GM23338 (cell line): ENCODE measurements around the gene TEX10. TPM values are rescaled to one million over a fixed set of nuclear protein-coding genes. Genes with fewer than 3 reads are reported as not detected.

Source experiments
- ATAC-seq: fragments of 200-7000 bp; cut with Tn5 transposase; 3 replicates; pipeline ENCODE4 v1.9.1; 2020
- DNase-seq: peaks from one replicate; pipeline ENCODE4 v3.0.0-alpha.2; 2015; ENCODE audit warnings: low spot score
- H2AFZ ChIP-seq: fragments of 200-600 bp; sonication (generic); 2 replicates; pipeline ENCODE4 v1.8.0; 2016; ENCODE audit warnings: antibody characterized with exemption, mild to moderate bottlenecking, moderate library complexity
- H3F3A ChIP-seq: fragments of 200-600 bp; sonication (generic); replicated peaks from 2 replicates; pipeline ENCODE4 v1.8.0; 2017; ENCODE audit warnings: antibody characterized with exemption, mixed run types, low read depth
- H3K27ac ChIP-seq: fragments of 200-600 bp; sonication (generic); 2 replicates; pipeline ENCODE4 v1.6.1; 2016; ENCODE audit warnings: low read depth
- H3K27me3 ChIP-seq: fragments of 200-600 bp; sonication (generic); 2 replicates; pipeline ENCODE4 v1.8.0; 2016; ENCODE audit warnings: mild to moderate bottlenecking, mixed run types, moderate library complexity; ENCODE audit not compliant: insufficient read depth
- H3K36me3 ChIP-seq: fragments of 200-600 bp; sonication (generic); 2 replicates; pipeline ENCODE4 v1.8.0; 2016; ENCODE audit warnings: mild to moderate bottlenecking; ENCODE audit not compliant: insufficient read depth
- H3K4me1 ChIP-seq: fragments of 200-600 bp; sonication (generic); 2 replicates; pipeline ENCODE4 v1.8.0; 2016; ENCODE audit warnings: mild to moderate bottlenecking, moderate library complexity; ENCODE audit not compliant: insufficient read depth
- H3K4me2 ChIP-seq: fragments of 200-600 bp; sonication (generic); 2 replicates; pipeline ENCODE4 v1.7.1; 2017; ENCODE audit warnings: mixed run types
- H3K4me3 ChIP-seq: fragments of 200-600 bp; sonication (generic); 2 replicates; pipeline ENCODE4 v1.6.1; 2016; ENCODE audit warnings: mixed run types
- H3K79me2 ChIP-seq: fragments of 200-600 bp; sonication (generic); replicated peaks from 2 replicates; pipeline ENCODE4 v1.8.0; 2017; ENCODE audit warnings: mild to moderate bottlenecking; ENCODE audit not compliant: insufficient read depth
- H3K9me2 ChIP-seq: fragments of 200-600 bp; sonication (generic); 2 replicates; pipeline ENCODE4 v1.8.0; 2017; ENCODE audit not compliant: insufficient read depth
- H4K20me1 ChIP-seq: fragments of 200-600 bp; sonication (generic); replicated peaks from 2 replicates; pipeline ENCODE4 v1.8.0; 2017; ENCODE audit warnings: mild to moderate bottlenecking; ENCODE audit not compliant: insufficient read depth
- H3K27ac Mint-ChIP-seq: 2 replicates; pipeline ENCODE4 v1.8.0; 2020; ENCODE audit warnings: inconsistent platforms, mild to moderate bottlenecking, moderate library complexity, mixed read lengths
- H3K27me3 Mint-ChIP-seq: 3 replicates; pipeline ENCODE4 v1.8.0; 2022; ENCODE audit warnings: low read depth, mild to moderate bottlenecking, moderate library complexity, mixed read lengths, inconsistent platforms; ENCODE audit not compliant: insufficient read depth, poor library complexity
- H3K36me3 Mint-ChIP-seq: 3 replicates; pipeline ENCODE4 v1.8.0; 2021; ENCODE audit warnings: low read depth, mild to moderate bottlenecking, inconsistent platforms, moderate library complexity, mixed read lengths
- H3K4me1 Mint-ChIP-seq: 3 replicates; pipeline ENCODE4 v1.8.0; 2020; ENCODE audit warnings: mild to moderate bottlenecking, inconsistent platforms, mixed read lengths
- H3K4me3 Mint-ChIP-seq: 3 replicates; pipeline ENCODE4 v1.8.0; 2021; ENCODE audit warnings: moderate library complexity, mild to moderate bottlenecking, inconsistent platforms, mixed read lengths
- H3K9me3 Mint-ChIP-seq: 3 replicates; pipeline ENCODE4 v1.8.0; 2020; ENCODE audit warnings: moderate library complexity, mild to moderate bottlenecking, inconsistent platforms, mixed read lengths
- CREB1 ChIP-seq: fragments of 250-450 bp; sonication (Bioruptor Pico); IDR thresholded peaks from 2 replicates; pipeline ENCODE4 v1.5.0; 2020; ENCODE audit warnings: low read depth, mild to moderate bottlenecking, moderate library complexity
- EZH2 ChIP-seq: fragments of 200-600 bp; sonication (generic); IDR thresholded peaks from one replicate; pipeline ENCODE4 v1.8.0; 2017; ENCODE audit warnings: antibody characterized with exemption, mild to moderate bottlenecking, low read depth; ENCODE audit not compliant: unreplicated experiment
- EZH2phosphoT487 ChIP-seq: fragments of 200-600 bp; sonication (generic); IDR thresholded peaks from one replicate; pipeline ENCODE4 v1.8.1; 2018; ENCODE audit warnings: antibody characterized with exemption; ENCODE audit not compliant: unreplicated experiment
- POLR2AphosphoS5 ChIP-seq: IDR thresholded peaks from 2 replicates; pipeline ENCODE4 v1.6.1; 2016; ENCODE audit warnings: antibody characterized with exemption, low read depth
- STAT1 ChIP-seq: IDR thresholded peaks from one replicate; pipeline ENCODE4 v1.6.1; 2016; ENCODE audit warnings: antibody characterized with exemption; ENCODE audit not compliant: unreplicated experiment
- ZNF114 ChIP-seq: fragments of 250-450 bp; sonication (Bioruptor Pico); IDR thresholded peaks from 2 replicates; pipeline ENCODE4 v1.5.0; 2020; ENCODE audit warnings: mild to moderate bottlenecking, moderate library complexity
- ZNF331 ChIP-seq: fragments of 250-450 bp; sonication (Bioruptor Pico); IDR thresholded peaks from 2 replicates; pipeline ENCODE4 v1.5.0; 2020; ENCODE audit warnings: low read depth, mild to moderate bottlenecking, moderate library complexity
- polyA plus RNA-seq: library from polyadenylated mRNA; unstranded; fragments of >200 nt; fragmentation: Nextera tagmentation; extraction: Ambion mirVana; gene quantifications from 2 replicates; pipeline ENCODE4 v1.2.1, GENCODE V29; 2016
- total RNA-seq: library from RNA; depleted of rRNA; stranded (reverse); fragments of >200 nt; shearing (Covaris generic); gene quantifications from 2 replicates; pipeline ENCODE4 v1.2.3, GENCODE V29; 2014
- TF ChIP-seq, protein P1 (sequence below), 2 experiments: fragments of 200-600 bp in 1 of 2; sonication (generic) in 1 of 2; conservative IDR thresholded peaks; 2 replicates each; pipeline versions ENCODE4 v1.5.1 to v1.6.1; 2016 to 2017; ENCODE audit warnings: antibody characterized with exemption in 2 of 2, low read depth in 2 of 2, mild to moderate bottlenecking in 2 of 2, moderate library complexity in 1 of 2
- TF ChIP-seq, protein P2 (sequence below): fragments of 250-450 bp; sonication (Bioruptor Pico); IDR thresholded peaks from 2 replicates; pipeline ENCODE4 v1.5.0; 2020; ENCODE audit warnings: mild to moderate bottlenecking, moderate library complexity
- TF ChIP-seq, protein P3 (sequence below): IDR thresholded peaks from one replicate; pipeline ENCODE4 v1.6.1; 2018; ENCODE audit warnings: antibody characterized with exemption; ENCODE audit not compliant: unreplicated experiment

The TEX10 gene
- total and polyA plus RNA-seq, 2 experiments from 2014 or later, result 35.0 to 102 TPM

DNA sequence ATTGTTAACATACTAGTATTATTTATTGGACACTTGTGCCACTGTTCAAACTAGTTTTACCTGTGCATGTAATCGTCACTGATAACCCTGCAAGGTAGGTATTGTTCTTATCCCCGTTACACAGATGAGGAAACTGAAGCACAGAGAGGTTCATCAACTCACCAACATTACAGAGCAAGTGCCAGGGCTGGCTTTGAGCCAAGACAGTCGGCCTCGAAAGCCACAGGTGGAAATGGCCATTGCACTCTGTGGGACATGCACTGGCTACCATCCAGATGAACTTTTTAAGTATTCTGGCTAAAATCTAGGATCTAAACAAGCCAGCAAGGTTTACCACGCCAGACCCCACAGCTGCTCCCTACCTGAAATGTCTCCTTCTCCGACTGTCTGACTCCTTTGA lies 57.9 kb downstream of the TEX10 start:
- Histone ChIP-seq H4K20me1 (peaks cover 25% of the 10 kb centered on the region), H3K27ac (0 out of 2 replicates have a peak overlapping the region, but pooled peaks have one; percentile 39), H3K36me3 (peaks cover 15% of the 10 kb centered on the region), H2AFZ (no peak overlapping the region), H3K9me2 (no peaks in the 10 kb centered on the region), H3K79me2 (peaks cover 16% of the 10 kb centered on the region), H3F3A (0 out of 2 replicates have a peak, but pooled peaks cover 4% of the 10 kb centered on the region), H3K4me1 (no peaks in the 10 kb centered on the region), H3K4me3 (no peak overlapping the region), H3K27me3 (no peaks in the 10 kb centered on the region), H3K4me2 (no peak overlapping the region)
- Mint-ChIP-seq H3K9me3 (no peaks in the 10 kb centered on the region; the same call in 2 of the 3 replicates), H3K4me3 (no peak overlapping the region), H3K4me1 (no peaks in the 10 kb centered on the region; the same call in 2 of the 3 replicates), H3K36me3 (peaks cover 71% of the 10 kb centered on the region), H3K27me3 (peaks cover 2% of the 10 kb centered on the region), H3K27ac (no peak overlapping the region)
- DNase-seq (no peak), ATAC-seq (no peak)
- no peak for TF ChIP-seq EZH2phosphoT487
- no peak for TF ChIP-seq ZNF331 (CRISPR knock-in tag)
- no peak for TF ChIP-seq ZNF114 (CRISPR knock-in tag)
- TF ChIP-seq, protein P1, sequence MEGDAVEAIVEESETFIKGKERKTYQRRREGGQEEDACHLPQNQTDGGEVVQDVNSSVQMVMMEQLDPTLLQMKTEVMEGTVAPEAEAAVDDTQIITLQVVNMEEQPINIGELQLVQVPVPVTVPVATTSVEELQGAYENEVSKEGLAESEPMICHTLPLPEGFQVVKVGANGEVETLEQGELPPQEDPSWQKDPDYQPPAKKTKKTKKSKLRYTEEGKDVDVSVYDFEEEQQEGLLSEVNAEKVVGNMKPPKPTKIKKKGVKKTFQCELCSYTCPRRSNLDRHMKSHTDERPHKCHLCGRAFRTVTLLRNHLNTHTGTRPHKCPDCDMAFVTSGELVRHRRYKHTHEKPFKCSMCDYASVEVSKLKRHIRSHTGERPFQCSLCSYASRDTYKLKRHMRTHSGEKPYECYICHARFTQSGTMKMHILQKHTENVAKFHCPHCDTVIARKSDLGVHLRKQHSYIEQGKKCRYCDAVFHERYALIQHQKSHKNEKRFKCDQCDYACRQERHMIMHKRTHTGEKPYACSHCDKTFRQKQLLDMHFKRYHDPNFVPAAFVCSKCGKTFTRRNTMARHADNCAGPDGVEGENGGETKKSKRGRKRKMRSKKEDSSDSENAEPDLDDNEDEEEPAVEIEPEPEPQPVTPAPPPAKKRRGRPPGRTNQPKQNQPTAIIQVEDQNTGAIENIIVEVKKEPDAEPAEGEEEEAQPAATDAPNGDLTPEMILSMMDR (conservative IDR thresholded peaks at IDR 0.05; ENCODE audit: low read depth in 2 of 2), result no peak
- TF ChIP-seq, protein P2, sequence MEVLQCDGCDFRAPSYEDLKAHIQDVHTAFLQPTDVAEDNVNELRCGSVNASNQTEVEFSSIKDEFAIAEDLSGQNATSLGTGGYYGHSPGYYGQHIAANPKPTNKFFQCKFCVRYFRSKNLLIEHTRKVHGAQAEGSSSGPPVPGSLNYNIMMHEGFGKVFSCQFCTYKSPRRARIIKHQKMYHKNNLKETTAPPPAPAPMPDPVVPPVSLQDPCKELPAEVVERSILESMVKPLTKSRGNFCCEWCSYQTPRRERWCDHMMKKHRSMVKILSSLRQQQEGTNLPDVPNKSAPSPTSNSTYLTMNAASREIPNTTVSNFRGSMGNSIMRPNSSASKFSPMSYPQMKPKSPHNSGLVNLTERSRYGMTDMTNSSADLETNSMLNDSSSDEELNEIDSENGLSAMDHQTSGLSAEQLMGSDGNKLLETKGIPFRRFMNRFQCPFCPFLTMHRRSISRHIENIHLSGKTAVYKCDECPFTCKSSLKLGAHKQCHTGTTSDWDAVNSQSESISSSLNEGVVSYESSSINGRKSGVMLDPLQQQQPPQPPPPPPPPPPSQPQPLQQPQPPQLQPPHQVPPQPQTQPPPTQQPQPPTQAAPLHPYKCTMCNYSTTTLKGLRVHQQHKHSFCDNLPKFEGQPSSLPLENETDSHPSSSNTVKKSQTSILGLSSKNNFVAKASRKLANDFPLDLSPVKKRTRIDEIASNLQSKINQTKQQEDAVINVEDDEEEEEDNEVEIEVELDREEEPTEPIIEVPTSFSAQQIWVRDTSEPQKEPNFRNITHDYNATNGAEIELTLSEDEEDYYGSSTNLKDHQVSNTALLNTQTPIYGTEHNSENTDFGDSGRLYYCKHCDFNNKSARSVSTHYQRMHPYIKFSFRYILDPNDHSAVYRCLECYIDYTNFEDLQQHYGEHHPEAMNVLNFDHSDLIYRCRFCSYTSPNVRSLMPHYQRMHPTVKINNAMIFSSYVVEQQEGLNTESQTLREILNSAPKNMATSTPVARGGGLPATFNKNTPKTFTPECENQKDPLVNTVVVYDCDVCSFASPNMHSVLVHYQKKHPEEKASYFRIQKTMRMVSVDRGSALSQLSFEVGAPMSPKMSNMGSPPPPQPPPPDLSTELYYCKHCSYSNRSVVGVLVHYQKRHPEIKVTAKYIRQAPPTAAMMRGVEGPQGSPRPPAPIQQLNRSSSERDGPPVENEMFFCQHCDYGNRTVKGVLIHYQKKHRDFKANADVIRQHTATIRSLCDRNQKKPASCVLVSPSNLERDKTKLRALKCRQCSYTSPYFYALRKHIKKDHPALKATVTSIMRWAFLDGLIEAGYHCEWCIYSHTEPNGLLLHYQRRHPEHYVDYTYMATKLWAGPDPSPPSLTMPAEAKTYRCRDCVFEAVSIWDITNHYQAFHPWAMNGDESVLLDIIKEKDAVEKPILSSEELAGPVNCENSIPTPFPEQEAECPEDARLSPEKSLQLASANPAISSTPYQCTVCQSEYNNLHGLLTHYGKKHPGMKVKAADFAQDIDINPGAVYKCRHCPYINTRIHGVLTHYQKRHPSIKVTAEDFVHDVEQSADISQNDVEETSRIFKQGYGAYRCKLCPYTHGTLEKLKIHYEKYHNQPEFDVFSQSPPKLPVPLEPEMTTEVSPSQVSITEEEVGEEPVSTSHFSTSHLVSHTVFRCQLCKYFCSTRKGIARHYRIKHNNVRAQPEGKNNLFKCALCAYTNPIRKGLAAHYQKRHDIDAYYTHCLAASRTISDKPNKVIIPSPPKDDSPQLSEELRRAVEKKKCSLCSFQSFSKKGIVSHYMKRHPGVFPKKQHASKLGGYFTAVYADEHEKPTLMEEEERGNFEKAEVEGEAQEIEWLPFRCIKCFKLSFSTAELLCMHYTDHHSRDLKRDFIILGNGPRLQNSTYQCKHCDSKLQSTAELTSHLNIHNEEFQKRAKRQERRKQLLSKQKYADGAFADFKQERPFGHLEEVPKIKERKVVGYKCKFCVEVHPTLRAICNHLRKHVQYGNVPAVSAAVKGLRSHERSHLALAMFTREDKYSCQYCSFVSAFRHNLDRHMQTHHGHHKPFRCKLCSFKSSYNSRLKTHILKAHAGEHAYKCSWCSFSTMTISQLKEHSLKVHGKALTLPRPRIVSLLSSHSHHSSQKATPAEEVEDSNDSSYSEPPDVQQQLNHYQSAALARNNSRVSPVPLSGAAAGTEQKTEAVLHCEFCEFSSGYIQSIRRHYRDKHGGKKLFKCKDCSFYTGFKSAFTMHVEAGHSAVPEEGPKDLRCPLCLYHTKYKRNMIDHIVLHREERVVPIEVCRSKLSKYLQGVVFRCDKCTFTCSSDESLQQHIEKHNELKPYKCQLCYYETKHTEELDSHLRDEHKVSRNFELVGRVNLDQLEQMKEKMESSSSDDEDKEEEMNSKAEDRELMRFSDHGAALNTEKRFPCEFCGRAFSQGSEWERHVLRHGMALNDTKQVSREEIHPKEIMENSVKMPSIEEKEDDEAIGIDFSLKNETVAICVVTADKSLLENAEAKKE (CRISPR knock-in tag), result no peak
- TF ChIP-seq POLR2AphosphoS5, result no peak
- no peak for TF ChIP-seq STAT1
- TF ChIP-seq EZH2, result no peak
- TF ChIP-seq, protein P3, sequence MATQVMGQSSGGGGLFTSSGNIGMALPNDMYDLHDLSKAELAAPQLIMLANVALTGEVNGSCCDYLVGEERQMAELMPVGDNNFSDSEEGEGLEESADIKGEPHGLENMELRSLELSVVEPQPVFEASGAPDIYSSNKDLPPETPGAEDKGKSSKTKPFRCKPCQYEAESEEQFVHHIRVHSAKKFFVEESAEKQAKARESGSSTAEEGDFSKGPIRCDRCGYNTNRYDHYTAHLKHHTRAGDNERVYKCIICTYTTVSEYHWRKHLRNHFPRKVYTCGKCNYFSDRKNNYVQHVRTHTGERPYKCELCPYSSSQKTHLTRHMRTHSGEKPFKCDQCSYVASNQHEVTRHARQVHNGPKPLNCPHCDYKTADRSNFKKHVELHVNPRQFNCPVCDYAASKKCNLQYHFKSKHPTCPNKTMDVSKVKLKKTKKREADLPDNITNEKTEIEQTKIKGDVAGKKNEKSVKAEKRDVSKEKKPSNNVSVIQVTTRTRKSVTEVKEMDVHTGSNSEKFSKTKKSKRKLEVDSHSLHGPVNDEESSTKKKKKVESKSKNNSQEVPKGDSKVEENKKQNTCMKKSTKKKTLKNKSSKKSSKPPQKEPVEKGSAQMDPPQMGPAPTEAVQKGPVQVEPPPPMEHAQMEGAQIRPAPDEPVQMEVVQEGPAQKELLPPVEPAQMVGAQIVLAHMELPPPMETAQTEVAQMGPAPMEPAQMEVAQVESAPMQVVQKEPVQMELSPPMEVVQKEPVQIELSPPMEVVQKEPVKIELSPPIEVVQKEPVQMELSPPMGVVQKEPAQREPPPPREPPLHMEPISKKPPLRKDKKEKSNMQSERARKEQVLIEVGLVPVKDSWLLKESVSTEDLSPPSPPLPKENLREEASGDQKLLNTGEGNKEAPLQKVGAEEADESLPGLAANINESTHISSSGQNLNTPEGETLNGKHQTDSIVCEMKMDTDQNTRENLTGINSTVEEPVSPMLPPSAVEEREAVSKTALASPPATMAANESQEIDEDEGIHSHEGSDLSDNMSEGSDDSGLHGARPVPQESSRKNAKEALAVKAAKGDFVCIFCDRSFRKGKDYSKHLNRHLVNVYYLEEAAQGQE, result no peak
- TF ChIP-seq CREB1, result no peak
